GM18502 (cell line): ENCODE measurements around the gene OGFOD3.
"Not testable (repeated sequence)": the region's sequence is repeated elsewhere in the genome, so short reads cannot be mapped to it uniquely, and the experiment has no call there.

Source experiments
- ATAC-seq: cut with Tn5 transposase; IDR thresholded peaks from one replicate; pipeline ENCODE4 v1.9.1; 2021; ENCODE audit warnings: mild to moderate bottlenecking; ENCODE audit not compliant: unreplicated experiment, poor library complexity

OGFOD3 gene

GRCh38 chr17:82377924-82378740, 40.3 kb downstream of the OGFOD3 start:
- no peak for ATAC-seq

DNA sequence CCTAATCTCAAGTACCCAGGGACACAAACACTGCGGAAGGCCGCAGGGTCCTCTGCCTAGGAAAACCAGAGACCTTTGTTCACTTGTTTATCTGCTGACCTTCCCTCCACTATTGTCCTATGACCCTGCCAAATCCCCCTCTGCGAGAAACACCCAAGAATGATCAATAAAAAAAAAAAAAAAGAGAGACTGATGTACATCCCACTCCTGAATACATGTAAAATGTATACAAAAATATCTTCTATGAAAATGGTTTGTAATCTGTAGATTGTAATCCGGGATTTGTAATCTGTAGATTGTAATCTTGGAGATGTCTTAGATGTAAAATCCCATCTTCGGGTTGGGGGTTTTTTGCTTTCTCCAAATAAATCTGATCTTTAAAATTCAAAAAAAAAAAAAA, 41.1 kb downstream of the OGFOD3 start:
- ATAC-seq, result not testable (repeated sequence)

- no peak for ATAC-seq
Measured at GRCh38 chr17:82376042-82376730, 42.2 kb downstream of the OGFOD3 start.

DNA sequence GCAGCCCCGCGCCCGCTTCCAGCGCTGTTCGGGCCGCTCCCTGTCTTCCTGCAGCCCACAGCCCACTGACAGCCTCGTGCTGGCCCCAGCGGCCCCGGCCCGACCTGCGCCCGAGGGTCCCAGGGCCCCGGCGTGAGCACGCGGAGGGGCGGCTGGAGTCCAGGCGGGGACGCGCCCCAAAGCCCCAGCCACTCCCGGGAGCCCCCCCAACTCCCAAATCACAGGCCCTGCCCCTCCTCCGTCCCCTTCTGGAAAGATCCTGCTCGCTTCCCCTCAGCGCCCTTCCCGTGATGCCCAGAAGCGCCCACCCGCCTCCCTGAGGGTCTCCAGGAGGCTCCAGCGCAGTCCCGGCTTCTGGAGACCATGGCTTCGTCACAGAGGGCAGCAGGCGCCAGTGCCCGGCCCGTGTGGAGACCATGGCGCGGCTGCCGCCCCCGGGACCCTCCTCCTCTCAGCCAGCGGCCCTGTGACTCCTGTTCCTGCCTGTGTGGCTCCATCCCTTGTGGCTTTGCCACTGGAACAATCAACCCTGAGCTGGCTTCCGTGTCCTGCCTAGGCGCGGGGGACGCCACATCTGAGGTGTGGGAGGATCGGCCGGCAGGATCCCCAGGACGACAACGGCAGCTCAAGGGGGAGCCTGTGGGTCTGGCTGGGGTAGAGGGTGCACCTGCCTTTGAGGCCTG, 42.9 kb downstream of the OGFOD3 start:
- ATAC-seq, result no peak

GRCh38 chr17:82374626-82375331, 43.6 kb downstream of the OGFOD3 start:
- no peak for ATAC-seq

GRCh38 chr17:82373731-82374625, 44.4 kb downstream of the OGFOD3 start:
- no peak for ATAC-seq

DNA sequence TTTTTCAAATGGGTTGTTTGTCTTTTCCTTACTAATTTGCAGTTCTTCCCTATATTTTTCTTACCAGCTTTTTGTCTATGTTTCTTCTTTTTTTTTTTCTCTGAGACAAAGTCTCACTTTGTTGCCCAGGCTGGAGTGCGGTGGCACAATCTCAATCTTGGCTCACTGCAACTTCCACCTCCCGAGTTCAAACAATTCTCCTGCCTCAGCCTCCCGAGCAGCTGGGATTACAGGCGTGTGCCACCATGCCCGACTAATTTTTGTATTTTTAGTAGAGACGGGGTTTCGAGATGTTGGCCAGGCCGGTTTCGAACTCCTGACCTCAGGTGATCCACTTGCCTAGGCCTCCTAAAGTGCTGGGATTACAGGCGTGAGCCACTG, 45.3 kb downstream of the OGFOD3 start:
- ATAC-seq, result not testable (repeated sequence)

DNA sequence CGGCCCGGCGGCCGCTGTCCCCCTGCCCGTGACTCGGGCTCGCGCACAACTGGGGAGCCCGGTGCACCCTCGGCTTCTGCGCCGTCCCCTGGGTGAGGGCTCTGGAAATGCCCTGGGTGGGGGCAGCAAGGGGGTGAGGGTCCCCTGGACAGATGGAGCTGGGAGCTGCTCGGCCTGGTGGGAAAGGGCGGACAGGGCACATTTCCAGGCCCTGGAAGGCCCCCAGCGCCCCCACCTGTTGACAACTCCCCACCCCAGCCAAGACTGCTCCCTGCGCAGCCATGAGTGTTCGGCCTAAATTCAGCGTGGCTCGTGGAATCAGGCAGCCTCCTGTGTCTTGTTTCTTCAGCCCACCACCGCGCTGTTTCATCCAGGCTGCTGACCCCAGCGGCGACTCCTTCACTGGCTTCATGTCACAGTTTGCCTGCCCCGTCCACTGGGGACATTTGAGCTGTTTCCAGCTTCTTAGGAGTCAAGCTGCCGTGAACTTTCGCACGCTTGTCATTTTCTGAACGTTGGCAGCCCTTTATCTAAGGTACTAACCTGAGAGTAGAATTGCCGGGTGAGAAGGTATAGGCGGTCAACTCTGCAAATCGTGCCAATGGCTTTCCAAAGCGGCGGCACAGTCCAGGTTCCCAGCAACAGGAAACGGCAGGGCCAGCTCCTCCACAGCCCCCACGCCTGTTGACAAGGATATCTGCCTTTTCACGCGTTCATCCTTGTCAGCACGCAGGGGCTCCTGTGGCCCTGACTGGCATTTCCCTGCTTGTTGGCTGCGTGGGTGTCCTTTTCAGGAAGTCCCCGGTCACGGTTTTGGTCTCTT, 45.9 kb downstream of the OGFOD3 start:
- ATAC-seq, result no peak

- ATAC-seq, result no peak
Measured at GRCh38 chr17:82371333-82372248, 46.8 kb downstream of the OGFOD3 start, which contains the start of gene UTS2R. Gene UTS2R (plus strand): TSS chr17:82371765. CDS start chr17:82374325, 2,560 bp downstream.

- peak; percentile 49 for ATAC-seq
Measured at GRCh38 chr17:82370471-82371332, 47.7 kb downstream of the OGFOD3 start.

DNA sequence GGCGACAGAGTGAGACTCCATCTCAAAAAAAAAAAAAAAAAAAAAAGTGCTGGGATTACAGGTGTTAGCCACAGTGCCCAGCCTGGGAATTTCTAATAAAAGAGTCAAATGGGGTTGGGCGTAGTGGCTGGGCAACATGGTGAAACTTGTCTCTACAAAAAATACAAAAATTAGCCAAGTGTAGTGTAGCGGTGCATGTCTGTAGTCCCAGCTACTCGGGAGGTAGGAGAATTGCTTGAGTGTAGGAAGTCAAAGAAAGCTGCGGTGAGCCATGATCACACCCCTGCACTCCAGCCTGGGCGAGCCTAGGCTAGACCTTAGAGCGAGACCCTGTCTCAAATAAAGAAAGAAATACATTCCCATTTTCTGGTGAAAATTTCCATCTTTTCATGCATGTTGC, 49.2 kb downstream of the OGFOD3 start:
- ATAC-seq, result no peak

DNA sequence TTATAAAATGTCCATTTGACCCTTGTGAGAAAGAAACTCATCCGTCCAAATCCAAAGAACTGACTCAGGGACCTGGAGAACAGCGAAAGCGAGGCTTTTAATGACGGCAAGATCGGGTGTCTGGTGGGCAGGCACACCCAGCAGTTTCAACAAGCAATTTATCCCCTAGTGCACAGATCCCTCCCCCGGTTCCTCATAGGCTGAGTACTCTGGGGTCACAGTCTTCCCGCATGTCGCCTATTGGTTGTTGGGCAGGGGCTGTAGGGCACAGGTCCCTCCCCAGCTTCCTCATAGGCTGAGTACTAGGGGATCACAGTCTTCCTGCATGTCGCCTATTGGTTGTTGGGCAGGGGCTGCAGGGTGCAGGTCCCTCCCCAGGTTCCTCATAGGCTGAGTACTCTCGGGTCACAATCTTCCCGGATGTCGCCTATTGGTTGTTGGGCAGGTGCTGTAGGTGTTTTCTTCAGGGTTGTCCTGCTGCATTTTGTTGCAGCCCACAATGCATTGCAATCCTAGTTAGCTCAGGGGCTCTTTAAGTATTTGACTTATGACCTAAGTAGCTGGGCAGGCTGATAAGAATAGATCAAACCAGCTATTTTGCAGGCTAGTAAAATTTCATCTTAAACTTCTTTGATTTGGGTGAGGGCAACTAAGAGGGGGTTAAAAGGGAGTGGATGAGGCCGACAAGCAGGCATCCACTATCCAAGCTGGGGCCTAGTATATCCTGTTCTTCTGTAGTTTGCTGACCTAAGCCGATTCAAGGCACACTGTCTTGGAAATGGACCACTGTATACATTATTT, 50.5 kb downstream of the OGFOD3 start:
- ATAC-seq, result no peak

GRCh38 chr17:82366749-82367148, 51.6 kb downstream of the OGFOD3 start:
- ATAC-seq, result no peak

GRCh38 chr17:82365606-82366295, 52.6 kb downstream of the OGFOD3 start:
- no peak for ATAC-seq

DNA sequence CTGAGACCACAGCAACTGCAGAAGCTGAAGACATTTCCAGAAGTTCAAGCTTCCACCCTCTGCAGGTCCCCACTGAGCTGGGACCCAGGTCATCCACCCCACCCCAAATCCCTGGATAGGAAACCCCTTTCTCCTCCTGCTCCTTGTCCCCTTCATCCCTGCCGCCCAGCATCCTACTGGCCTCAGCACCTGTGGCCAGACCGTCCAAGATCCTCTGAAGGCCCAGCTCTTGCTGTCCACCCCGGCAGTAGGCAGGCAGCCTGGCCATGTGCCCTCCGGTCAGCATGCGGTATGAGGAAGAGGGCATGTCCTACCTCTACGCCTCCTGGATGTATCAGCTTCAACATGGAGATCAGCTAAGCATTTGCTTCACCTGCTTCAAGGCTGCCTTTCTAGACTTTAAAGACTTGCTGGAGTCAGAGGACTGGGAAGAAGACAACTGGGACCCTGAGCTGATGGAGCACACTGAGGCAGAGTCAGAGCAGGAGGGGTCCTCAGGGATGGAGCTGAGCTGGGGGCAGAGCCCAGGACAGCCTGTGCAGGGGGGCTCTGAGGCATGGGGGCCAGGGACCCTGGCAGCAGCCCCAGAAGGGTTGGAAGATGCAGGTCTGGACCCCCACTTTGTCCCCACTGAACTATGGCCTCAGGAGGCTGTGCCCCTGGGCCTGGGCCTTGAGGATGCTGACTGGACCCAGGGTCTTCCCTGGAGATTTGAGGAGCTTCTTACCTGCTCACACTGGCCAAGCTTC, 56.3 kb downstream of the OGFOD3 start:
- ATAC-seq, result no peak
